ENCODE results near the gene GLRA2. TPM values are rescaled to one million over a fixed set of nuclear protein-coding genes. Genes with fewer than 3 reads are reported as not detected.
"Not testable (repeated sequence)": the region's sequence is repeated elsewhere in the genome, so short reads cannot be mapped to it uniquely, and the experiment has no call there.

The GLRA2 gene
- total RNA-seq, 4 donors from 2014 or later, result not detected

GRCh38 chrX:14670819-14671218 is 141.5 kb downstream of the GLRA2 start:
- H3K4me3 ChIP-seq (ENCODE audit: low read depth, poor library complexity, severe bottlenecking), result no peak overlapping the region
- no peak for TF ChIP-seq POLR2A (IDR thresholded peaks at IDR 0.05)
- no peak for TF ChIP-seq CTCF (IDR thresholded peaks at IDR 0.05)
- intact Hi-C loops (cut with DNase I; ENCODE audit: low total_unique reads), result no loop called here
- 63 to 74% methylated on average over 1 of the region's 1 CpG for WGBS, 2 donors
- no peak for DNase-seq (ENCODE audit: low spot score in 2 of 2)

GRCh38 chrX:14672611-14673172 is 143.4 kb downstream of the GLRA2 start:
- TF ChIP-seq CTCF (IDR thresholded peaks at IDR 0.05) (no peak), POLR2A (IDR thresholded peaks at IDR 0.05) (no peak)
- DNase-seq (ENCODE audit: low spot score in 2 of 2), result no peak
- H3K4me3 ChIP-seq (ENCODE audit: low read depth, poor library complexity, severe bottlenecking), result no peak overlapping the region
- 77 to 95% methylated on average over 5 of the region's 5 CpGs for WGBS, 2 donors
- intact Hi-C loops (cut with DNase I; ENCODE audit: low total_unique reads), result no loop called here

GRCh38 chrX:14673236-14673635 is 143.9 kb downstream of the GLRA2 start:
- no peak for DNase-seq (ENCODE audit: low spot score in 2 of 2)
- intact Hi-C loops (cut with DNase I; ENCODE audit: low total_unique reads), result no loop called here
- WGBS, 2 donors, result 87 to 92% methylated on average over 1 of the region's 1 CpG
- no peak overlapping the region for H3K4me3 ChIP-seq (ENCODE audit: low read depth, poor library complexity, severe bottlenecking)
- TF ChIP-seq CTCF (IDR thresholded peaks at IDR 0.05), result no peak
- TF ChIP-seq POLR2A (IDR thresholded peaks at IDR 0.05), result no peak

GRCh38 chrX:14673764-14674163 is 144.4 kb downstream of the GLRA2 start:
- WGBS, 2 donors, result 45 to 48% methylated on average over 4 of the region's 4 CpGs
- intact Hi-C loops (cut with DNase I; ENCODE audit: low total_unique reads), result no loop called here
- no peak overlapping the region for H3K4me3 ChIP-seq (ENCODE audit: low read depth, poor library complexity, severe bottlenecking)
- no peak for DNase-seq (ENCODE audit: low spot score in 2 of 2)
- no peak for TF ChIP-seq POLR2A (IDR thresholded peaks at IDR 0.05)
- TF ChIP-seq CTCF (IDR thresholded peaks at IDR 0.05), result no peak

GRCh38 chrX:14675500-14675899 is 146.2 kb downstream of the GLRA2 start:
- no peak overlapping the region for H3K4me3 ChIP-seq (ENCODE audit: low read depth, poor library complexity, severe bottlenecking)
- DNase-seq (ENCODE audit: low spot score in 2 of 2), result no peak
- intact Hi-C loops (cut with DNase I; ENCODE audit: low total_unique reads), result no loop called here
- 37 to 58% methylated on average over 1 of the region's 1 CpG for WGBS, 2 donors
- TF ChIP-seq CTCF (IDR thresholded peaks at IDR 0.05), result no peak

- 72 to 81% methylated on average over 1 of the region's 1 CpG for WGBS, 2 donors
- intact Hi-C loops (cut with DNase I; ENCODE audit: low total_unique reads), result no loop called here
- DNase-seq (ENCODE audit: low spot score in 2 of 2), result no peak
- H3K4me3 ChIP-seq (ENCODE audit: low read depth, poor library complexity, severe bottlenecking), result no peak overlapping the region
- TF ChIP-seq POLR2A (IDR thresholded peaks at IDR 0.05) (no peak), CTCF (IDR thresholded peaks at IDR 0.05) (no peak)
These were observed 147.1 kb downstream of the GLRA2 start for GRCh38 chrX:14676431-14676830.

- intact Hi-C loops (cut with DNase I; ENCODE audit: low total_unique reads); H3K4me3 ChIP-seq (ENCODE audit: low read depth, poor library complexity, severe bottlenecking); DNase-seq (ENCODE audit: low spot score in 2 of 2): not testable (repeated sequence)
- 90 to 94% methylated on average over 8 to 10 of the region's 10 CpGs for WGBS, 2 donors
These were observed 159.0 kb downstream of the GLRA2 start for GRCh38 chrX:14688331-14688730.

All from lower leg skin (tissue), 4 donors.